ENCODE measurements around the gene NAA15.

GRCh38 chr4:139297001-139297410 lies 4.3 kb upstream of the NAA15 start:
- no peak for TF ChIP-seq ZNF274 (IDR thresholded peaks at IDR 0.05; ENCODE audit: low read length)
- TF ChIP-seq ZNF274 (tag by site-specific recombination; IDR thresholded peaks at IDR 0.05; ENCODE audit: borderline replicate concordance), result no peak
- no peak for TF ChIP-seq MZF1 (tag by site-specific recombination; IDR thresholded peaks at IDR 0.05; ENCODE audit: borderline replicate concordance)
- no peak for TF ChIP-seq ZNF792 (tag by site-specific recombination; IDR thresholded peaks at IDR 0.05)
- no peak for TF ChIP-seq PRDM1 (tag by site-specific recombination; IDR thresholded peaks at IDR 0.05)
- TF ChIP-seq CTCF (tag by site-specific recombination; IDR thresholded peaks at IDR 0.05), result no peak
